ENCODE results near the gene PAQR4.

Gene PAQR4

DNA sequence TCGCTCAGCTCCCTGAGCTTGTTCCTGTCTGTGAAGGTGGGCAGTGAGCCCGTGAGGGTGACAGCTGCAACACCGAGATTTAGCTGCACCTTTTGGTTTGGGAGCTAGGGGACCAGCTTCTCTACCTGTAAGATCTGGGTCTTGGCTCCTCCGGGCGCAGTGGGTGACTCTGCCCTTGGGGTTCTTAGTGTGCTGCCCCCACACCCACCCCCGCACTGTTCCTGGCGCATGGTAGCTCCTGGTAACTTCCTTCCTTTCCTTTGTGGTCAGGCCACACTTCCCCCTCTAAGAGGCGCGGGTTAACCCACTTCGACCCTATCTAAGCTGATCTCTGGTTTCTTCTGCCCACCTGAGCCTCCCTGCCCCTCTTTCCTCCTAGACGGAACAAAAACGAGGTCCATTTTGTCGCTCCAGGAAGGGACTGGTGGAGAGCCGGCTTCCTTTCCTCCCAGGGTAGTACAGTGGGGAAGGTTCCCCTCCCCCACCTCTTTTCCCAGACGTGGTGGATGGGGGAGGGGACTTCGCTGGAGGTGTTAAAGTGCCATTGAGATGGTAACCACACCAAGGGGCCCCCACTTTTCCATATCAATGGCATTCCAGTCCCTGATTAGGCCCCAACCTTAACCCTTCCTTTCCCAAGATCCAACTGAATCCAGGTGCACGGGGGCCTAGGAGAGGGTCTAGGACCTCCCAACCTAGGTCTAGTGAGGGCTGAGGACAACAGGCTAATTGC lies 39.0 kb downstream of the PAQR4 start:
- no peak for DNase-seq

DNA sequence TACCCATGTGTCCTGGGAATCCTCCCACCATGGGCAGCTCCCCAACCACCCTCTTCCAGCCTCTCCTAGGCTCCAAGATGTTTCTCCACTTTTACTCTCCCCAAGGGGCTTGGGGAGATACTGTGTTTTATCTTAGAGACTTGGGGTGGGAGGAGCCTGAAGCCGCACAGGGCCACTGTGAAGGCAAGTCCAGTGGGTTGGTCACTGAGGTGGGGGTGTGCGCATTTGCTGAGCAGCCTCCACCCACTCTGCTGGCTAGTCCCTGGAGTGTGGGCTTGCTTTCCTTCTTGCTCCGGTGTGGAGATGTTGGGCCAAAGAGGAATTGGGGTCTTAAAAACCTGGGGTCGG lies 39.5 kb downstream of the PAQR4 start:
- no peak for DNase-seq

DNA sequence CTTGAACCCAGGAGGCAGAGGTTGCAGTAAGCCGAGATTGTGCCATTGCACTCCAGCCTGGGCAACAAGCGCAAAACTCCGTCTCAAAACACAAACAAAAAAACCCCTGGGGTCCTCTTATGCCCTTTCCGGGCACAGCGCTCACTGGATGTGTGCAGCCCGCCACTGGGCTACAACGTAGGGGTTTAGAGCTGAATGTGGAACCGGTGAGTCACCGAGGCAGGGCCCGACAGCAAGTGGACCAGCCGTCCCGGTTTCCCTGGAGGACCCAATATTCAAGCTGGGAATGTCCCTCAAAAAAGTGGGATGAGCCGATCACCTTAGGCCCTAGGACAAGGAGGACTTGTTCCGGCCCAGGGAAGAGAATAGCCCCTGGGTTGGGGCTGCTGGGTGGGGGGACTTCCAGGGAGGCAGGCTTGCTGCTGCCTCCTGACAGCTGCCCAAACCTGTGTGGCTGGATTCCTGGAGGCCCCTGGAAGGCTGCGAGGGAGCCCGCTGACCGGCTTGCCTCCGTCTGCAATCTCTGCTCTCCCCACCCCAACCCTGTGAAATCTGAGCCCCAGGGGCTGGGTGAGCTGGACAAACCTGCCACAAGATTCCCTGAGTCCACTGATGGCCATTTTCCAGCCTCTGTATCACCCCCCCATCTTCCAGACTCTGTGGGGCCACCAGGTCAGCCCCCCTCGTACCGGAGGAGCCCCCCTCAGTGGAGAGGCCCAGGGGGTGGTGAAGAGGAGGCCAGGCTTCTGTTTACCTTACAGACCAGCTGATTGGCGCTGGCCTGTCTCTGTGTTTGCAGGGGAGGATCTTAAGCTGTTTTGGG lies 40.6 kb downstream of the PAQR4 start:
- DNase-seq = no peak

DNA sequence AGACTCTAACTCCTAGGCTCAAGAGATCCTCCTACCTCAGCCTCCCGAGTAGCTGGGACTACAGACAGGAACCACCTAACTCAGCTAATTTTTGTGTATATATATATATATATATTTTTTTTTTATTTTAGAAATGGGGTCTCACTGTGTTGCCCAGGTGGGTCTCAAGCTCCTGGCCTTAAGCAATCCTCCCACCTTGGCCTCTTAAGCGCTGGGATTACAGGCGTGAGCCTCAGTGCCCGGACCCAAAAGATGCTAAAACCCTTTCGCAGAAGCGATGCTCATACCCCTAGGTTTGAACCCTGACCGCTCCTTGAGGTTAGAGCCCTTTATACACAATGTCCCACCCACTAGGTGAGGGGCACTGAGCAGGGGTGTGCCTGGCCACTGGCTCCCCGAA lies 41.4 kb downstream of the PAQR4 start:
- no peak for DNase-seq

DNA sequence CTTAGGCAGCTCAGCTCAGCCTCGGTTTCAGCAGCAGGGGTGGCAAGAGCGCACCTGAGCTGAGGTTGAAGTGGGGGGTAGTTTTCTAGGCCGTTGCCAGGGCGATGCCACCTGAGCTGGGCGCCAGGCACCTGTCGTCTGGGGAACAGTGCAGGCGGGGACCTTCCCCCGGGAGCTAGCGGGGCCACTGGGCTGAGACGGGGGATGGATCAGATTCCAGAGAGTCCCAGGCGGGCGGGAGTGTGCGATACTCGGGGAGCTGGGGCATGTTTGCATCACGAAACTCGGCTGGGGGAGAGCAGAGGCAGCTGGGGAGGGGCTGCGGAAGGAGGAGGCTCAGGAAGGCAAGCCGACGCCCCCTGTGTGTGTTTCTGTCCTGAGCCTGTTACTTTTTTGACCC lies 43.1 kb downstream of the PAQR4 start:
- DNase-seq = peak; percentile 64

DNA sequence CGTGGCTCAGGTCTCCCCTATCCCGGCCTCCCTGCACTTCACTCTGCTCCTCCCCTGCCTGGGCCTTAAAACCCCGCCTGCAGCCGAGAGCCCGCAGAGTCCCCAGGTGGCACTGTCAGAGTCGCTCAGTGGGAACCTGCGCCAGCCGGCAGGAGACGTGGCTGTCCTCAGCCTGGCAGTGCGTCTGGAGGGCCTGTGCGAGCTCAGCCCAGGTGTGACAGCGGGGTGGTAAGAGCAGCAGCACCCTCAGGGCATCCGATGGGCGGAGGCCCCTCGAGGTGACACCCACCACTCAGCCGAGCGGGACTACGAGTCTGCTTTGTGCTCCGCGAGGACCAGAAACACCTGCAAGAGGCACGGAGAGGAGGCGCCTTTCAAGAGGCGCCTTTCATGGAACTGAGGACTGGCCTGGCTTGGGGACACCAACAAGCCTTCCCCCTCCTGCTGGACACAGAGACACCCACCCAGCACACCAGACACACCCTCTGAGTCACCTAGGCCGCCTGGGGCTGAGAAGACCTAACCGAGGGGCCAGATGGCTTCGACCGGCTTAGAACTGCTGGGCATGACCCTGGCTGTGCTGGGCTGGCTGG lies 43.8 kb downstream of the PAQR4 start, which contains the start of gene CLDN9:
CLDN9 (plus strand) TSS at position 96 of the 593 bp plus-strand sequence; CDS start at position 536, 440 bp downstream.
- peak; percentile 79 for DNase-seq

DNA sequence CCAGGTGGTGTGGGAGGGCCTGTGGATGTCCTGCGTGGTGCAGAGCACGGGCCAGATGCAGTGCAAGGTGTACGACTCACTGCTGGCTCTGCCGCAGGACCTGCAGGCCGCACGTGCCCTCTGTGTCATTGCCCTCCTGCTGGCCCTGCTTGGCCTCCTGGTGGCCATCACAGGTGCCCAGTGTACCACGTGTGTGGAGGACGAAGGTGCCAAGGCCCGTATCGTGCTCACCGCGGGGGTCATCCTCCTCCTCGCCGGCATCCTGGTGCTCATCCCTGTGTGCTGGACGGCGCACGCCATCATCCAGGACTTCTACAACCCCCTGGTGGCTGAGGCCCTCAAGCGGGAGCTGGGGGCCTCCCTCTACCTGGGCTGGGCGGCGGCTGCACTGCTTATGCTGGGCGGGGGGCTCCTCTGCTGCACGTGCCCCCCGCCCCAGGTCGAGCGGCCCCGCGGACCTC lies 44.4 kb downstream of the PAQR4 start:
- DNase-seq = no peak

DNA sequence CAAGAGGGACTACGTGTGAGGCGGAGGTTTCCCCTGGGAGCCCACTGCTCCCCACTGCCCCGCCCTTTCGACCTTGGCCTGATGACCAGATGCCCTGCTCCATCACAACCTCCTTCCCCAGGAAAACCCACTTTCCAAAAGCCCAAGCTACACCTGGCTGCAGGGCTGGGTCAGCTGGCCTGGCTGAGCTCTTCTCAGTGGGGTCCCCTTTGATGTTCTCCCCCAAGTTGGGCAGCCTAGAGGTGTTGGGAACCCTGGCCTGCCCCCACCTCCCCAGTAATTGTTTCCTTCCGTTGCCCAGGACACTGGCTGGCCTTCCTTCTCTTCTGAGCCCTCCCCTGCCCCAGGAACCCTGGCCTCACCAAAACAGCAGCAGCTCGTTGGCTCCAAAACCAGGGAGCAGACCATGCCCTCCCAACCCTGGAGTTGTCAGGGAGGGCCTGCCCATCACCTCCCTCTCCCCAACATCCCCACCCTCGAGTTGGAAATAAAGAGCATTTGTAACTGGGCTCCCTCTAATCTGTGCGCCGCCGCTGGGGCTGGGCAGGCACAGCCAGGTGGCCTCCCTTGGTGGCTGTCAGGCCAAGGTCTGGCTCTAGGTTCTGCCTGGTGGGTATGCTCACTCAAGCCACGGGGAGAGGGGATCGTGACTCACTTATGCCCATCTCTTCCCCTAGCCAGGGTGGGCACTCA lies 45.0 kb downstream of the PAQR4 start:
- DNase-seq = no peak

DNA sequence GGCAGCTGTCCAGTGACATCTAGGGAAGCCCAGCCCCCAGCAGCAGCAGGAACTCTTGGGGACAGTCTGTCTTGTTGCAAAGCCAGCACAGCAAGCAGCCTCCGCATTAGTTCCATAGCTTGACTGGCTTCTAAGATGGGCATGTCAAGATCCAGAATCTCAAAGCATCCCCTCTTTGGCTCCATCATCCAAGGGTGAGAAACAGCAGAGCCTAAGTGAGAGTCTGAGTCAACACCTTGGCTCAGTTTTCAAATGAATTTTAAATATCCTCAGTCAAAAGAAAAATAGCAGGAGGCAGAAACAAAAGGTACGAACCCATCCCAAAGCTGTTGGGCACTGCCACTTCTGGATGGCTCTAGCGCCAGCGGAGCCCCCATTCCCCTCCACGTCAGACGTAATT lies 45.8 kb downstream of the PAQR4 start:
- DNase-seq = no peak

DNA sequence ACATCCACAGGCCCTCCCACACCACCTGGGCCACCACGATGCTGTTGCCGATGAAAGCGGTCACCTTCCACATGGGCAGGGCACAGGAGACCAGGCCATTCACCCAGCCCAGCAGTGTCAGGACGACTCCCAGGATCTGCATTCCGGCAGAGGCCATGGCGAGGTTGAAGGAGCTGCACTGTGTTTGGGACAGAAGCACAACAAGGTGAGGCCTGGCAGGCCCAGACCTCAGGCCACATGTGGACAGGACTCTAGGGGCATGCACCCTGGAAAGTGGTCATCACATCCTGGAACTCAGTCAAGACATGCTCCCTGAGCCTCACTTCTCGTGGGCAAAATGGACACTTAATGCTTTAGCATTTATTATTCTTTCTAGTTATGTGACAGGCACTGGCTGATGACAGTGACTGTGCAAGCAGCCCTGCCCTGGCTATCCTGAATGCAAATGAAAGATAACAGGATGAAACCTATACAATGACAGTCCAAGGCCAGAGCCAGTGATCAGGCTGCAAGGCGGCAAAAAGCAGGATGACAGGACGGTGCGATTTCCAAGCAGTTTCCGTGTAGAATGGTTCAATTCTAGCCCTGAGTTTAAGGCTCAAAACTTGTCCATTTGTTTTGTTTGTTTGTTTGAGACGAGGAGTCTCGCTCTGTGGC lies 46.8 kb downstream of the PAQR4 start:
- DNase-seq = no peak

DNA sequence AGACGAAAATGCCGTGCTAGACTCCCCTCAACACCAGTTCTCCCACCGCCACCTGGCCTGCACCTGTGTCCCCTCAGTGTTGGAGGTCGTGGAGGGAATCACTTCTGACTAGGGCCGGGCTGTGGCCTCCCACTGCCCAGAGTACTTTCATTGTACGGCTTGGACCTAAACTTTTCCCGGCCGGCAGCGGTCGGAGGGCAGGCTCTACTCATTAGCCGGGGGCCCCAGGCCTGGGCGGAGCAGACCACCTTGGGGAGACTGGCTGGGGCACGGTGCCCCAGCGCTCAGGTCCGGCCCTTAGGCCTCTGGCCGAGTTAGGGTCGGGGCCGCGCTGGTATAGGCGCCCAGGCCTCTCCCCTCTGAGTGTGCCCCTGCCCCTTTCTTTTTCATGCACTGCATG lies 48.2 kb downstream of the PAQR4 start:
- no peak for DNase-seq

DNA sequence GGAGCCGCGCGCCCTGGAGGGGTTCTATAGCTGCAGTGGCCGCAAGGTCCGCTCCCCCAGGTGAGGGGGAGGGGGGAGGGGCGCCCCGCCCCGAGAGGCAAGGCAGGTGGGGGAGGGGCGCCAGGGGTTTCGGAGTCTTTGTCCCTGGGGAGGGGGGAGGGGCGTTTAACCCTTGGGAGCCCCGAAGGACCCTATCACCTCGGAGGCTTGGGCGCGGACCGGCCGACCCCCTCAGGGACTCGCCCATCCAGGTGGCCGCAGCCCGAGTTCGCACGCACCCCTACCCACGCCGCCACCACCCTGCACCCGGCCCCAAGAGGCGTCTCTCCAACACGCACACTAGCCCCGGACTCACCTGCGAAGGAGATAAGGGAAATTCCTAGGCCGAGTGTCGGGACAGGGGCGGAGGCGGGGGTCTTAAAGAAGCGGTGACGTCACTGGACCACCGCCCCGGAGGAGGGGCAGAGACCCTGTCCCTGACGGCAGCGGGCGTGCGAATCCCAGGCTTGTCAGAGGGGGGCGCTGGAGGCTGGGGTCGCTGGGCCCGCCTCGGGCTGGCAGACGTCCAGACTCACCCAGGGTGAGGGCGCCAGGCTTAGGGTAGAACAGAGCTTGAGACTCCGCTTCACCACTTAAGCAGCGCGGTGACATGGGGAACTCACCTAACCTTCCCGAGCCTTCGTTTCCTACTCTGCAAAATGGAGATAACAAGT lies 48.8 kb downstream of the PAQR4 start, which contains the start of gene CLDN6:
CLDN6 (minus strand) TSS at position 390 of the 713 bp plus-strand sequence. CDS start 2,162 bp downstream, outside the sequence.
- no peak for DNase-seq

DNA sequence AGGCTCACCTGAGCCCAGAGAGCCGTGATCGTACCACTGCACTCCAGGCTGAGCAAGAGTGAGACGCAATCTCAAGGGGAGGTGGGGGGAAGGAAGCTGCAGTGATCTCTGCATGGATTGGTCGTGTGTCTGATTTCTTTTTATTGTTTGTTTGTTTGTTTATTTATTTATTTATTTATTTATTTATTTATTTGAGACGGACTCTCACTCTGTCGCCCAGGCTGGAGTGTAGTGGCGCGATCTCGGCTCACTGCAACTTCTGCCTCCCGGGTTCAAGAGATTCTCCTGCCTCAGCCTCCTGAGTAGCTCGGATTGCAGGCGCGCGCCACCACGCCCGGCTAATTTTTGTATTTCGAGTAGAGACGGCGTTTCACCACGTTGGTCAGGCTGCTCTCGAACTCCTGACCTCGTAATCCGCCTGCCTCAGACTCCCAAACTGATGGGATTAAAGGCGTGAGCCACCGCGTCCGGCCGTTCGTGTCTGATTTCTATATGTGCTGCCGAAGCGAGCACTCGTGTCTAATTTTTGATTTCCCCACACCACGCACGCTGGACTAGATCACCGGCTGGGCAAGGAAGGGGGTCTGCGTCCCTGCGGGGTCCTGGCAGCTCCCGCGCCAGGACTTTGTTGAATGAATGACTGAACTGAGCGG lies 50.6 kb downstream of the PAQR4 start:
- no peak for DNase-seq

DNA sequence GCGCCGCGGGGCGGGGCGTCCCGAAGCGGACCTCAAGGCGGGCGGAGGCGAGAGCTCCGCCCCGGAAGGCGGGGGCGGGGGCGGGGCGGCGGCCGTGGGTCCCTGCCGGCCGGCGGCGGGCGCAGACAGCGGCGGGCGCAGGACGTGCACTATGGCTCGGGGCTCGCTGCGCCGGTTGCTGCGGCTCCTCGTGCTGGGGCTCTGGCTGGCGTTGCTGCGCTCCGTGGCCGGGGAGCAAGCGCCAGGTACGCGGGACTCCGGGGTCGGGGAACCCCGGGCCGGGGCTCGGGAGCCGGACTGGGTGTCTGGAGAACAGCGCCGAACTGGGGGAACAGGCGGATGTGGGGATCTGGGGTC lies 51.1 kb downstream of the PAQR4 start, which contains the start of gene TNFRSF12A:
TNFRSF12A (plus strand) TSS at position 122 of the 357 bp plus-strand sequence; CDS start at position 152, 30 bp downstream.
- DNase-seq = no peak

DNA sequence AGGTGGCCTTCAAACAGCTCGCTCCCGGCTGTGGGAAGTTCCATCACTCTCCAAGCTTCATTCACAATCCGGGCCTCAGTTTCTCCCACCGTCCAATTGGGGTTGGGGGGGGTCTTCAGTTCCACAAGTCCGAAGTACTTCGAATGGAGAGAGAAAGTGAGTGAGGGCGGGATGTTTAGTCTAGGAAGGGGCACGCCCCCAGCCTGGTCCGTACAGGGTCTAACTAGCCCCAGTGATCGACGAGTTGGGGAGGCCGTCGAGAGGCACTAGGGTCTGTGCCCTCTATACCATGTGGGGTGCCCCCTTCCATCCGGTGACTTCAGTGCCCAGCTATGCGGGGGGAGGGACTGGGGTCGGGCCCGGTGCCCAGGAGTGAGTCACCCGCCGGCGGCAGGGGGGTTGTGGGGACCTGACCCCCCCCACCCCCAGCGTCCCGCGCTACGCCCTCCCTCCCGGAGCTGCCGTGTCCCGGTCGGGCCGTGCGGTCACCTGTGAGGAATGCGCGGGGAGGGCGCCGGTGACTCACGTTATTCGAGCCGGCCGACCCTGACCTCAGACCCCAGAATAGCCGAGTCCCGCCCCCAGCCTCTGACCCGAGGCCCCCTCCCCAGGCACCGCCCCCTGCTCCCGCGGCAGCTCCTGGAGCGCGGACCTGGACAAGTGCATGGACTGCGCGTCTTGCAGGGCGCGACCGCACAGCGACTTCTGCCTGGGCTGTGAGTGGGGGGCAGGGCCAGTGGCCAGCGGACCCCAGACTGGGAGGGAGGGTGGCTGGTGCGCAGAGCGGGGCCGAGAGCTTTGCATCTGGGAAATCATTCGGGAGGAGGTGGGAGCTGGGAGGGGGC lies 51.7 kb downstream of the PAQR4 start:
- no peak for DNase-seq

DNA sequence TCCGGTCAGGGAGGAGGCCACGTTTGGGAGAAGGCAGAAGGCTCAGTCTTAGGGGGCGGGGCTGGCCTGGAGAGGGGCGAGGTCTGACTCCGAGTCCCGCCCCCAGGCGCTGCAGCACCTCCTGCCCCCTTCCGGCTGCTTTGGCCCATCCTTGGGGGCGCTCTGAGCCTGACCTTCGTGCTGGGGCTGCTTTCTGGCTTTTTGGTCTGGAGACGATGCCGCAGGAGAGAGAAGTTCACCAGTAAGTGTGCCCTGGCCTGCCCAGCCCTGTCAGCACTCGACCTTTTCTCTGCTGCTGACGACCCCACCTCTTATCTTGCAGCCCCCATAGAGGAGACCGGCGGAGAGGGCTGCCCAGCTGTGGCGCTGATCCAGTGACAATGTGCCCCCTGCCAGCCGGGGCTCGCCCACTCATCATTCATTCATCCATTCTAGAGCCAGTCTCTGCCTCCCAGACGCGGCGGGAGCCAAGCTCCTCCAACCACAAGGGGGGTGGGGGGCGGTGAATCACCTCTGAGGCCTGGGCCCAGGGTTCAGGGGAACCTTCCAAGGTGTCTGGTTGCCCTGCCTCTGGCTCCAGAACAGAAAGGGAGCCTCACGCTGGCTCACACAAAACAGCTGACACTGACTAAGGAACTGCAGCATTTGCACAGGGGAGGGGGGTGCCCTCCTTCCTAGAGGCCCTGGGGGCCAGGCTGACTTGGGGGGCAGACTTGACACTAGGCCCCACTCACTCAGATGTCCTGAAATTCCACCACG lies 52.5 kb downstream of the PAQR4 start:
- DNase-seq = no peak

DNA sequence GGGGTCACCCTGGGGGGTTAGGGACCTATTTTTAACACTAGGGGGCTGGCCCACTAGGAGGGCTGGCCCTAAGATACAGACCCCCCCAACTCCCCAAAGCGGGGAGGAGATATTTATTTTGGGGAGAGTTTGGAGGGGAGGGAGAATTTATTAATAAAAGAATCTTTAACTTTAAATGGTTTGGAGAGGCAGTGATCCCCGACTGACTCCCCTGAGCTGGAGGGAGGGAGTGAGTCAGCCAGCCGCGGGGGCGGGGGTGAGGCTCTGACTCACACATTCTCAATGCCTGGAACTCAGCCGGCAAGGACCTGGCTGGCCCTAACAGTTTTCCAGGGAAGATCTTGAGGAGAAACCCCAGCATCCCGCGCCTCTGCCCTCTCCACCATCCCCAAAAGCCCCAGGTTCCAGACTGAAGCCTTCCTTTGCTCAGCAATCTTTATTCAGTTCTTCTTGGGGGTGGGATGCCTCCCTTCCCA lies 53.1 kb downstream of the PAQR4 start:
- no peak for DNase-seq

DNA sequence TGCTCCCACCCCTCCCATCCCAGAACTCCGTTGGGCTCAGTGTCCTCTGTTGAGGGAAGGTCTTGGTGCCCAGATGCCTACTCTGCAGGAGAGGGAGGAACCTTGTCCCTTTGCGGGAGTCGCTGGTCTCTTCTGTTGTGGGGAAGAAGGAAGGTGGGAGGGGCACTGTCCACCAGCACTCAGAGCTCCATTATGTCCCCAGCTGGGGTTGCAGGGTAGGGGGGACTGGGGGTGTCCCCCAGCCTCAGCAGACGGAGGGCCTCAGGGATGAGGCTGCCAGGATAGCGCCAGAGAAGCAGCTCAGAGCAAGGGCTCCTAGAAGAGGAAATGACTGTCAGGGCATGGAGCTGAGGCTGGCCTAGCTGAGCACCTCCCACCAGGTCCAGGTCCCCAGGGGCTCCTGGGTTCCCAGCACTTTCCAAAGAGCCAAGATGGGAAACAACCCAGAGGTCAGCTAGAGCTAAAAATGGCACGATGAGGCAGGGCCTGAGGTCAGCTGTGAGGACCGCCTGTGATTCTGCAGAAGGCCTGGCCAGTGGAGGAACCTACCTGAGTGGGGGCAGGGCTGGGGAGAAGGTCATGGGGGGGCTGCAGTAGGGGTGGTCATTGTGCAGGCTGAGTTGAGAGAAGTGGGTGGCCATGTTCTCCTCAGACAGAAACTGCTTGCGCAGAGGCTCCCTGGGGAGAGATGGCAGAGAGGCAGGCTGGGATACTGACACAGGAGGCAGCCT lies 53.7 kb downstream of the PAQR4 start:
- DNase-seq = no peak
